A549 treated with Mapracorat at 1 μM for 4 hours (cell line): Measurements from ENCODE around the gene HIBADH. TPM values are rescaled to one million over a fixed set of nuclear protein-coding genes. Genes with fewer than 3 reads are reported as not detected.

ENCODE experiments used
- total RNA-seq: library from RNA; stranded (reverse); fragments of 200-300 nt; extraction: Qiagen RNA extraction; gene quantifications from 5 replicates; pipeline ENCODE4 v1.2.3, GENCODE V29; 2022

Gene HIBADH
- 38.6 to 44.4 TPM (median 42.8 TPM) in 5 replicates for total RNA-seq

GRCh38 chr7:27662490-27663205 lies at the start of gene HIBADH:
TSS of gene HIBADH (minus strand) at chr7:27662883. CDS start at chr7:27662788, 95 bp downstream.

Other genes with a start within 250 kb of the HIBADH start
- gene TAX1BP1, start 77.3 kb upstream of the HIBADH start, total RNA-seq = 61.6 to 91.2 TPM (median 76.9 TPM) in 5 replicates